Hepatocyte (in vitro differentiated cells): ENCODE results near the gene ZNF467.

Experiments used
- EZH2phosphoT487 ChIP-seq: fragments of 200-600 bp; sonication (generic); IDR thresholded peaks from one replicate; pipeline ENCODE4 v1.6.1; 2018; ENCODE audit warnings: antibody characterized with exemption, mild to moderate bottlenecking, low read depth, moderate library complexity; ENCODE audit not compliant: unreplicated experiment, severe bottlenecking
- TF ChIP-seq, protein P1 (sequence below): fragments of 200-600 bp; sonication (generic); IDR thresholded peaks from 2 replicates; pipeline ENCODE4 v1.5.1; 2016; ENCODE audit warnings: antibody characterized with exemption, mild to moderate bottlenecking; ENCODE audit not compliant: poor library complexity

DNA sequence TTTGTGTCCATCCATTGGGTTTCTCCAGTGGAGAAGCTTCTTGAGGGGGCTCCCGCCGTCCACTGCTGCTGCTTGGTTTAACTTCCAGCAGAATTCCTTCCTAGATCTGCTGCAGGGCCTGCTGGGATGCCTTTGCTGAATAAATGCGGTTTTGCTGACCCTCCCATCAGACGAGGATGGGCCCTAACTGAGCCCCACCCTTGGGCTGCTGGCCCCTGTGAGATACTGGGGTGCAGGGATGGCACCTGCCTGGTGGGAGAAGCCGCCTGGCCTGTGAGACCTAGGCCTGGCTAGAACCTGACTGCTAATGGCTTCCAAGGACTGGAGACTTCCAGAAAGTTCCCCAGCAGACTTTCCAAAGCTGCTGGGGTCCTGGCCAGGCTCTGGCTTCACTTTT, 43.8 kb downstream of the ZNF467 start:
- TF ChIP-seq, protein P1, sequence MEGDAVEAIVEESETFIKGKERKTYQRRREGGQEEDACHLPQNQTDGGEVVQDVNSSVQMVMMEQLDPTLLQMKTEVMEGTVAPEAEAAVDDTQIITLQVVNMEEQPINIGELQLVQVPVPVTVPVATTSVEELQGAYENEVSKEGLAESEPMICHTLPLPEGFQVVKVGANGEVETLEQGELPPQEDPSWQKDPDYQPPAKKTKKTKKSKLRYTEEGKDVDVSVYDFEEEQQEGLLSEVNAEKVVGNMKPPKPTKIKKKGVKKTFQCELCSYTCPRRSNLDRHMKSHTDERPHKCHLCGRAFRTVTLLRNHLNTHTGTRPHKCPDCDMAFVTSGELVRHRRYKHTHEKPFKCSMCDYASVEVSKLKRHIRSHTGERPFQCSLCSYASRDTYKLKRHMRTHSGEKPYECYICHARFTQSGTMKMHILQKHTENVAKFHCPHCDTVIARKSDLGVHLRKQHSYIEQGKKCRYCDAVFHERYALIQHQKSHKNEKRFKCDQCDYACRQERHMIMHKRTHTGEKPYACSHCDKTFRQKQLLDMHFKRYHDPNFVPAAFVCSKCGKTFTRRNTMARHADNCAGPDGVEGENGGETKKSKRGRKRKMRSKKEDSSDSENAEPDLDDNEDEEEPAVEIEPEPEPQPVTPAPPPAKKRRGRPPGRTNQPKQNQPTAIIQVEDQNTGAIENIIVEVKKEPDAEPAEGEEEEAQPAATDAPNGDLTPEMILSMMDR, result no peak
- TF ChIP-seq EZH2phosphoT487, result no peak
